ENCODE results near the gene SRPK1.
"Not testable (repeated sequence)": the region's sequence is repeated elsewhere in the genome, so short reads cannot be mapped to it uniquely, and the experiment has no call there.

Gene SRPK1

DNA sequence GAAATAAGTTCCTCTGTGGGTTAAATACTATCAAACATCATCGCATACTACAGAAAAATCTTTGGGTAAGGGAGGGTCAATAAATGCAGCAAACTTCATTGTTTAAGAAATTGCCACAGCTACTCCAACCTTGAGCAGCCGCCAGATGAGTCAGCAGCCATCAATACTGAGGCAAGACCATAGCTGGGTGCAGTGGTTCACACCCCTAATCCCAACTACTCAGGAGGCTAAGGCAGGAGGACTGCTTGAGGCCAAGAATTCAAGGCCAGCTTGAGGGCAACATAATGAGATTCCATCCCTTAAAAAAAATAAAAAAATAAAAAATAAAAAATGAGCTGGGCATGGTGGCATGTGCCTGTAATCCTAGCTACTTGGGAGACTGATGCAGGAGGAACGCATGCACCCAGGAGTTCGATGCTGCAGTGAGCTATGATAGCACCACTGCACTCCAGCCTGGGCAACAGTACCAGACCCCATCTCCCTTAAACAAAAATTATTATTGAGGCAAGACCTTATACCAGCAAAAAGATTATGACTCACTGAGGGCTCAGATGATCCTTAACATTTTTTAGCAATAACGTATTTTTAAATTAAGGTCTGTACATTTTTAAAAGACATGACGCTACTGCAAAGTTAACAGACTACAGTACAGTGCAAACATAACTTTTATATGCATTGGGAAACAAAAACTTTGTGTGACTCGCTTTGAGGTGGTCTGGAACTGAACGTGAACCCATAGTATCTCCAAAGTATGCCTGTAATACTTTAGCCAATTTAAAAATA lies 8.8 kb downstream of the SRPK1 start:
- TF ChIP-seq, protein P1, sequence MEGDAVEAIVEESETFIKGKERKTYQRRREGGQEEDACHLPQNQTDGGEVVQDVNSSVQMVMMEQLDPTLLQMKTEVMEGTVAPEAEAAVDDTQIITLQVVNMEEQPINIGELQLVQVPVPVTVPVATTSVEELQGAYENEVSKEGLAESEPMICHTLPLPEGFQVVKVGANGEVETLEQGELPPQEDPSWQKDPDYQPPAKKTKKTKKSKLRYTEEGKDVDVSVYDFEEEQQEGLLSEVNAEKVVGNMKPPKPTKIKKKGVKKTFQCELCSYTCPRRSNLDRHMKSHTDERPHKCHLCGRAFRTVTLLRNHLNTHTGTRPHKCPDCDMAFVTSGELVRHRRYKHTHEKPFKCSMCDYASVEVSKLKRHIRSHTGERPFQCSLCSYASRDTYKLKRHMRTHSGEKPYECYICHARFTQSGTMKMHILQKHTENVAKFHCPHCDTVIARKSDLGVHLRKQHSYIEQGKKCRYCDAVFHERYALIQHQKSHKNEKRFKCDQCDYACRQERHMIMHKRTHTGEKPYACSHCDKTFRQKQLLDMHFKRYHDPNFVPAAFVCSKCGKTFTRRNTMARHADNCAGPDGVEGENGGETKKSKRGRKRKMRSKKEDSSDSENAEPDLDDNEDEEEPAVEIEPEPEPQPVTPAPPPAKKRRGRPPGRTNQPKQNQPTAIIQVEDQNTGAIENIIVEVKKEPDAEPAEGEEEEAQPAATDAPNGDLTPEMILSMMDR (conservative IDR thresholded peaks at IDR 0.05) = no peak
- H3K27ac ChIP-seq = no peak overlapping the region

DNA sequence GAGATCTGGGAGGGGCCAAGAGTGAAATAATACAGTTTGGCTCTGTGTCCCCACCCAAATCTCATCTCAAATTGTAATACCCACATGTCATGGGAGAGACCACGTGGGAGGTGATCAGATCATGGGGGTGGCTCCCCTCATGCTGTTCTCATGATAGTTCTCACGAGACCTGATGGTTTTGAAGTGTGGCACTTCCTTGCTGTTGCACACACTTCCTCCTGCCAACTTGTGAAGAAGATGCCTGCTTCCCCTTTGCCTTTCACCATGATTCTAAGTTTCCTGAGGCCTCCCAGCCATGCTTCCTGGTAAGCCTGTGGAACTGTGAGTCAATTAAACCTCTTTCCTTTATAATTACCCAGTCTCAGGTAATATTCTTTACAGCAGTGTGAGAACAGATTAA lies 11.3 kb downstream of the SRPK1 start:
- not testable (repeated sequence) for H3K27ac ChIP-seq

DNA sequence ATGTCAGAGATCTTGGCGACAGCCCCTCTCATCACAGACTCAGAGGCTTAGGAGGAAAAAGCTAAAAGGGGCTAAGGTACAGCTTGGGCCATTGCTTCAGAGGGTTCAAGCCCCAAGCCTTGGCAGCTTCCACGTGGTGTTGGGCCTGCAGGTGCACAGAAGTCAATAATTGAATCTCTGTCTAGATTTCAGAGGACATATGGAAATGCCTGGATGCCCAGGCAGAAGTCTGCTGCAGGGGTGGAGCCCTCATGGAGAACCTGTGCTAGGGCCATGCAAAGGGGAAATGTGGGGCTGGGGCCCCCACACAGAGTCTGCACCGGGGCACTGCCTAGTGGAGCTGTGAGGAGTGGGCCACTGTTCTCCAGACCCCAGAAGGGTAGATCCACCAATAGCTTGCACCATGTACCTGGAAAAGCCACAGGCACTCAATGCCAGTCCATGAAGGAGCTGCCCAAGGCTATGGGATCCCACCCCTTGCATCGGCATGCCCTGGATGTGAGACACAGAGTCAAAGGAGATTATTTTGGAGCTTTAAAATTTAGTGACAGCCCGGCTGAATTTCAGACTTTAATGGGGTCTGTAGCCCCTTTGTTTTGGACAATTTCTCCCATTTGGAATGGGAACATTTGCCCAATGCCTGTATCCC lies 12.0 kb downstream of the SRPK1 start:
- H3K27ac ChIP-seq = not testable (repeated sequence)

- H3K27ac ChIP-seq = no peak overlapping the region
- TF ChIP-seq, protein P1 (conservative IDR thresholded peaks at IDR 0.05) = no peak
These were observed 13.1 kb downstream of the SRPK1 start for GRCh38 chr6:35907750-35908149.

DNA sequence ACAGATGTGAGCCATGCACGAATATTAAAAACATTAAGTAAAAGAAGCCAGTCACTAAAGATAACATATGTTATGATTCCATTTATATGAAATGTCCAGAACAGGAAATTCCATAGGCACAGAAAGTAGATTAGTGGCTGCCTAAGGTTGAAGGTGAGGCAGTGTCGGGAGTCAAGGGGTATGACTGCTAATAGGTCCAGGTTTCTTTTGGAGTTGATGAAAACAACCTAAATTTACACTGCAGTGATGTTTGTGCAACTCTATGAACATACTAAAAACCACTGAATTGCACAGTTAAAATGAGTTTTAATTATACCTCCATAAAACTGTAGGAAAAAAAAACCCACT lies 14.4 kb downstream of the SRPK1 start:
- H3K27ac ChIP-seq = no peak overlapping the region
- TF ChIP-seq, protein P1 (conservative IDR thresholded peaks at IDR 0.05) = no peak

DNA sequence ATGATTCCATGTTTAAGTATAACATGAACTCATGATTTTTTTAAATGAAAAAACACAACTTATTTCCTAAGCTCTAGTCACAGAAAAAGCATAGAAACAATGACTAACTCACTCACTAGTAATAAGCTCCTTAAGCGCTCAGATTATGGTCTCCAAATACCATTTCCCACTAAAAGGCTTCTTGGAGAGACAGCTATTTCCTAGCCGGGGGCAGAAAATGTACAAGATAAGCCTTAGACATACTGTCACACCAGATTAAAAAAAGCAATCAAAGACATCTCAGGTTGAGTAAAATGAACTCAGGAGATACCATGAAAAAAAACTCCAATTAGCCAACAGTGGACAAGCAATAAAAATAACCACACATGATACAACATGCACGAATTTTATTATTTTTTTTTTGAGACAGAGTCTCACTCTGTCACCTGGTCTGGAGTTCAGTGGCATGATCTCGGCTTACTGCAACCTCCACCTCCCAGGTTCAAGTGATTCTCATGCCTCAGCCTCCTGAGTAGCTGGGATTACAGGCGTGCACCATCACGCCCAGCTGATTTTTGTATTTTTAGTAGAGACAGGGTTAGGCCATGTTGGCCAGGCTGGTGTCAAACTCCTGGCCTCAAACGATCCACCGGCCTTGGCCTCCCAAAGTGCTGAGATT lies 14.9 kb downstream of the SRPK1 start:
- TF ChIP-seq, protein P1 (conservative IDR thresholded peaks at IDR 0.05) = no peak

DNA sequence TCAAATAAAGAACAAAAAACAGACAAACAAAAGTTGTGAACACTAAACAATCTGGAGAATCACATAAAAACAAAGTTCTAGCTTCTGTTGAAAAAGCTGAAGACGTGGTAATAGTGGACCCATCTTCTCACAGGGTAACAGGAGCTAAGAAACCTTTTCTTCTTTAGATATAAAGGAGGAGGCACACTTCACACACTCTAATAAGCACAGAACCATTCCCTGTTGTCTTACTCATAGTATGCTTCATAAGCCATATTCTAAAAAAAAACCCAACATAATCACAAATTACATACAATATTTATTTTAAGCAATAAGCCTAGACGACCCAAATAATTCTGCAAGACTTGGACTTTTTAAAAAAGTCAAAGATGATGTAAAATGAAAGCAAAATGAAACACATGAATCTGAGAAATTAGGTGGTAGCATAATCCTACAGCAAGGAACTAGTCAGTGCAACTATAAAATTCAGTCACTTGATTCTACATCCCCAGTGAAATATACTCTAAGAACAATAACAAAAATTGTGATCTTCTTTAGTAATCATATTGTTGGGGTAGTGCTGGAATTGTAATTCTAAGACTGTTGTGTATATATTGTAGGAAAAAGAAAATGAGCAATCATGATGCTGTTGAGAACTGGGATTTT lies 15.6 kb downstream of the SRPK1 start:
- no peak overlapping the region for H3K27ac ChIP-seq
- TF ChIP-seq, protein P1 (conservative IDR thresholded peaks at IDR 0.05) = no peak

More for the DNA sequence above, 14.9 kb downstream of the SRPK1 start:
- no peak overlapping the region for H3K27ac ChIP-seq

DNA sequence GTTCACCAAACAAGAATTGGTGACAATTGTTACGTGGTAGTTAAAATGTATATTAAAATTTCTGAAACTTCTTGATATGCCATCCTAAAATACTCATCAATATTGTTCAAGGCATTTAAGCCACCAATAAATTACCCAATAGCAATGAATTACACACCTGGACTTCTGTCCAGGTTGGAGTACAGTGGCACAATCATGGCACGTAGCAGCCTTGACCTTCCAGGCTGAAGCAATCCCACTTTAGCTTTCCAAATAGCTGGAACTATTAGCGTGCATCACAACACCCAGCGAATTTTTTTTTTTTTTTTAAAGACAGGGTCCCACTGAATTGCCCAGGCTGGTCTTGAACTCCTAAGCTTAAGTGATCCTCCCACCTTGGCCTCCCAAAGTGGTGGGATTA lies 17.2 kb downstream of the SRPK1 start:
- no peak overlapping the region for H3K27ac ChIP-seq
- TF ChIP-seq, protein P1 (conservative IDR thresholded peaks at IDR 0.05) = no peak
